Bronchial epithelial cell (primary cell): ENCODE measurements around the gene BMP15. TPM values are rescaled to one million over a fixed set of nuclear protein-coding genes. Genes with fewer than 3 reads are reported as not detected.

Source experiments
- DNase-seq: peaks from one replicate; pipeline ENCODE4 v3.0.0-alpha.2; 2010; ENCODE audit warnings: low read depth
- FAIRE-seq: peaks from 2 replicates; lab custom pipeline; 2011; peaks lifted over from hg19 to GRCh38; lab: Jason Lieb, UNC
- H3K27me3 ChIP-seq: 2 replicates; pipeline ENCODE4 v1.5.1; 2011; ENCODE audit warnings: low read length; ENCODE audit not compliant: control insufficient read depth, insufficient read depth
- H3K36me3 ChIP-seq: 2 replicates; pipeline ENCODE4 v1.5.1; 2011; ENCODE audit warnings: low read length; ENCODE audit not compliant: control insufficient read depth, insufficient read depth
- H3K4me3 ChIP-seq: 2 replicates; pipeline ENCODE4 v1.5.1; 2011; ENCODE audit warnings: mild to moderate bottlenecking, low read depth, low read length, control low read depth
- total RNA-seq: library from RNA; depleted of rRNA; stranded (reverse); fragments of >200 nt; gene quantifications from 2 replicates; pipeline ENCODE4 v1.2.1, GENCODE V29; 2014
- TF ChIP-seq, protein P1 (sequence below): IDR thresholded peaks from 2 replicates; pipeline ENCODE4 v1.5.1; 2011; ENCODE audit warnings: mild to moderate bottlenecking, moderate library complexity, low read length, control low read depth, inconsistent platforms; ENCODE audit not compliant: insufficient read depth, severe bottlenecking

BMP15 gene
- total RNA-seq, 1 donor from 2014 or later, result not detected

DNA sequence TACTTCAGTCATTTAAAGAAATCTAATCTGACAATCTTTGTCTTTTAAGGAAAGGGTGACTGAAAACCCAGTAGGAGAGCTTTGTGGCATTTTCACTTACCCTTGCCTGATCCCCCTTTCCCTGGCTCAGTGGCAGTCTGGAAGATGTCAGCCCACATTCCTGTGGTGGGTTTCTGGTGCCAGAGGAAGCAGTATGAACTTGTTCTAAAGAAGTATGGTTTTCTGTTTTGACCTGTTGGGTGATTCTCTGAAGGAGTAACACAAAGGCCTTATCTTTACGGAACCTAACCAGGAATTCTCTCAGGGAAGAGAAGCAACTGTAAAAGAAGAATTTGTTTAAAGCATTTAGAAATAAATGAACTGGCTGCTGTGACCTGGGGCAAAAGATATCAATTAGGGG, 41.9 kb downstream of the BMP15 start:
- TF ChIP-seq, protein P1, sequence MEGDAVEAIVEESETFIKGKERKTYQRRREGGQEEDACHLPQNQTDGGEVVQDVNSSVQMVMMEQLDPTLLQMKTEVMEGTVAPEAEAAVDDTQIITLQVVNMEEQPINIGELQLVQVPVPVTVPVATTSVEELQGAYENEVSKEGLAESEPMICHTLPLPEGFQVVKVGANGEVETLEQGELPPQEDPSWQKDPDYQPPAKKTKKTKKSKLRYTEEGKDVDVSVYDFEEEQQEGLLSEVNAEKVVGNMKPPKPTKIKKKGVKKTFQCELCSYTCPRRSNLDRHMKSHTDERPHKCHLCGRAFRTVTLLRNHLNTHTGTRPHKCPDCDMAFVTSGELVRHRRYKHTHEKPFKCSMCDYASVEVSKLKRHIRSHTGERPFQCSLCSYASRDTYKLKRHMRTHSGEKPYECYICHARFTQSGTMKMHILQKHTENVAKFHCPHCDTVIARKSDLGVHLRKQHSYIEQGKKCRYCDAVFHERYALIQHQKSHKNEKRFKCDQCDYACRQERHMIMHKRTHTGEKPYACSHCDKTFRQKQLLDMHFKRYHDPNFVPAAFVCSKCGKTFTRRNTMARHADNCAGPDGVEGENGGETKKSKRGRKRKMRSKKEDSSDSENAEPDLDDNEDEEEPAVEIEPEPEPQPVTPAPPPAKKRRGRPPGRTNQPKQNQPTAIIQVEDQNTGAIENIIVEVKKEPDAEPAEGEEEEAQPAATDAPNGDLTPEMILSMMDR, result no peak
- H3K27me3 ChIP-seq, result no peaks in the 10 kb centered on the region
- DNase-seq (peak; percentile 75), FAIRE-seq (no peak)
- H3K36me3 ChIP-seq, result no peaks in the 10 kb centered on the region
- no peak overlapping the region for H3K4me3 ChIP-seq

DNA sequence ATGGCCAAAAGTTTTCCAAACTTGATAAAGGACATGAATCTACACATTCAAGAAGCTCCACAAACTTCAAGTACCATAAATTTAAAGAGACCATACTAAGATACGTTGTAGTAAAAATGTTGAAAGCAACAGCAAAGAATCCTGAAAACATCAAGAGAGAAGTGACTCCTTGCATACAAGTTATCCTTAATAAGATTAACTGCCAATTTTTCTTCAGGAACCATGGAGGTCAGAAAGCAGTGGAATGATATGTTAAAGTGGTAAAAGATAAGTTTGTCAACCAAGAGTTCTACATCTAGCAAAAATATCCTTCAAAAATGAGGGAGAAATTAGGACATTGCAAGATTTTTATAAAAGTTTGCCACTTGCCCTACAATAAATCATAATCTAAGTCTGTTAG, 43.3 kb downstream of the BMP15 start:
- no peak for FAIRE-seq
- DNase-seq, result no peak
- TF ChIP-seq, protein P1, result no peak

DNA sequence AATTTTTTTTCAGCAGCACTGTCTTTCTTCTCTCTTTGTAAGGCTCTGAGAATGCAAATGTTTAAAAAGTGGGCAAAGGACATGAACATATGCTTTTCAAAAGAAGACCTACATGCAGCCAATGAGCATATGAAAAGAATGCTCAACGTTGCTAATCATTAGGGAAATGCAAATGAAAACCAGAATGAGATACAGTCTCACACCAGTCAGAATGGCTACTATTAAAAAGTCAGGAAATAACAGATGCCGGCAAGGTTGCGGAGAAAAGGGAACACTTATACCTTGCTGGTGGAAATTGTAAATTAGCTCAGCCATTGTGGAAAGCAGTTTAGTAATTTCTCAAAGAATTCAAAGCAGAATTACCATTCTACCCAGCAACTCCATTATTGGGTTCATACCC, 51.6 kb downstream of the BMP15 start:
- no peak for FAIRE-seq
- TF ChIP-seq, protein P1, result no peak
- no peaks in the 10 kb centered on the region for H3K36me3 ChIP-seq
- H3K27me3 ChIP-seq, result no peaks in the 10 kb centered on the region
- DNase-seq, result no peak
- no peak overlapping the region for H3K4me3 ChIP-seq

More for the DNA sequence above, 43.3 kb downstream of the BMP15 start:
- H3K27me3 ChIP-seq, result no peaks in the 10 kb centered on the region
- H3K36me3 ChIP-seq, result no peaks in the 10 kb centered on the region
- H3K4me3 ChIP-seq, result no peak overlapping the region

DNA sequence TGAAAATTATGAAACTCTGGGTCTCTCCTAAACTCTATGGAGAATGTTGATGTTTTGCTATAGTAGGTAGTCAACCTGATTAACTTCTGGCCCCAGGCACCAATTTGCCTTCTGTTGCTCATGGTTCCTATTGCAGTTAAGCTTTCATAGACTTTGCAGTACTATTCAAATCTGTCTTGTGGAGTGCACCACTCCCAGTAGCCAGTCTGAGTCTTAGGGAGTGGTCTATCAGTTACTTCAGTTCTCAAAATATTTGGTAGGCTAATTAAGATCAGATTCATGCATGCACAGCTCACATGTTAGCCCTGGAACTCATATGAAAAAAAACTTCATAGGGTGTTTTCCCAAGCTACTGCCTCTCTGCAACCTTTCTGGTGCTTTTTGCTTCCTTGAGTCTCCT, 53.3 kb downstream of the BMP15 start:
- no peak for DNase-seq
- no peak for FAIRE-seq
- TF ChIP-seq, protein P1, result no peak
- H3K27me3 ChIP-seq, result no peaks in the 10 kb centered on the region
- H3K4me3 ChIP-seq, result no peak overlapping the region
- H3K36me3 ChIP-seq, result no peaks in the 10 kb centered on the region

Other genes starting within 250 kb of the BMP15 start
- 0.26 and 0.51 TPM in 2 replicates for gene SHROOM4, start 96.5 kb upstream of the BMP15 start, total RNA-seq